Nephron (organoid): ENCODE measurements around the gene DNAAF3.
A peak's percentile ranks its signal among the peaks of the same experiment; 100 is the strongest.
"Not testable (repeated sequence)": the region's sequence is repeated elsewhere in the genome, so short reads cannot be mapped to it uniquely, and the experiment has no call there.

Experiments
- H3K27ac Mint-ChIP-seq, 3 experiments: 2 replicates each; pipeline ENCODE4 v1.8.0; 2020; ENCODE audit warnings: mixed read lengths in 3 of 3, mild to moderate bottlenecking in 2 of 3, moderate library complexity in 1 of 3
- H3K27me3 Mint-ChIP-seq: 2 replicates; pipeline ENCODE4 v1.8.0; 2021; ENCODE audit warnings: low read depth, mild to moderate bottlenecking, moderate library complexity, mixed read lengths
- H3K36me3 Mint-ChIP-seq: 2 replicates; pipeline ENCODE4 v1.8.0; 2020; ENCODE audit warnings: low read depth, mixed read lengths
- H3K4me1 Mint-ChIP-seq: 2 replicates; pipeline ENCODE4 v1.8.0; 2020; ENCODE audit warnings: mixed read lengths
- H3K4me3 Mint-ChIP-seq, 3 experiments: 2 replicates each; pipeline ENCODE4 v1.8.0; 2020; ENCODE audit warnings: mild to moderate bottlenecking in 3 of 3, mixed read lengths in 3 of 3, moderate library complexity in 2 of 3
- H3K9me3 Mint-ChIP-seq: 2 replicates; pipeline ENCODE4 v1.8.0; 2020; ENCODE audit warnings: mixed read lengths
- TF ChIP-seq, protein P1 (sequence below), 3 experiments: fragments of 200-600 bp; sonication (generic); IDR thresholded peaks; one replicate each; pipeline ENCODE4 v1.5.0; 2021; ENCODE audit warnings: antibody characterized with exemption in 3 of 3; ENCODE audit not compliant: unreplicated experiment in 3 of 3

Gene DNAAF3

DNA sequence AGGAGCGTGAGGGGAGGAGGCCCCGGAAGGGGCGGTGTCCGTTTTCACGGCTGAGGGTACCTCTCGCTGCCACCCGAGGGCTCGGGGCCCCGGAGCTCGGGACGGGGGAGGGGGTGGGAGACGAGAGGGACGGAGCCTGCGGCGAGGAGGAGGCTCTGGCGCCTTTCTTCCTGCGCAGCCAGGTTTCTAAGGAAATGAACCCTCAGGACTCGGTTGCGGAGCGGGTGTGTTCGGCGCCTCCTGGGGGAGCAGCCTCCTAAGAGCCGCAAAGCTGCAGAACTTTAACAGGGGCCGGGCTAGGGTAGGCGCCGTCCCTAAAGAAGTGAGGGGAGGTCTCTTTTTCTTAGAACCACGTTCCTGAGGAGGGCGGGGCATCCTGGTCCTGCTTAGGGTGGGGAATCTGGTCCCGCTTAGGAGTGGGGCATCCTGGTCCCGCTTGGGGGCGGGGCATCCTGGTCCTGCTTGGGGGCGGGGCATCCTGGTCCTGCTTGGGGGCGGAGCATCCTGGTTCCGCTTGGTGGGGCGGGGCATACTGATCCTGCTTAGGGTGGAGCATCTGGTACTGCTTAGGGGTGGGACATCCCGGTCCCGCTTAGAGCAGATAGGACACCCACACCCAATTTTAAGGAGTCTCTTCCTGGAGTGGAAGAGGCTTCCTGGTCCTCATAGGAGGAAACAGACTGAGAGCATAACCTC lies 7.4 kb upstream of the DNAAF3 start:
- Mint-ChIP-seq H3K27ac (no peak overlapping the region), H3K27me3 (peaks cover 100% of the 10 kb centered on the region), H3K4me1 (peaks cover 7% of the 10 kb centered on the region), H3K9me3 (peaks cover 5% of the 10 kb centered on the region), H3K36me3 (no peaks in the 10 kb centered on the region), H3K4me3 (peak overlapping the region; percentile 69 to 80 (median 74))
- TF ChIP-seq, protein P1, sequence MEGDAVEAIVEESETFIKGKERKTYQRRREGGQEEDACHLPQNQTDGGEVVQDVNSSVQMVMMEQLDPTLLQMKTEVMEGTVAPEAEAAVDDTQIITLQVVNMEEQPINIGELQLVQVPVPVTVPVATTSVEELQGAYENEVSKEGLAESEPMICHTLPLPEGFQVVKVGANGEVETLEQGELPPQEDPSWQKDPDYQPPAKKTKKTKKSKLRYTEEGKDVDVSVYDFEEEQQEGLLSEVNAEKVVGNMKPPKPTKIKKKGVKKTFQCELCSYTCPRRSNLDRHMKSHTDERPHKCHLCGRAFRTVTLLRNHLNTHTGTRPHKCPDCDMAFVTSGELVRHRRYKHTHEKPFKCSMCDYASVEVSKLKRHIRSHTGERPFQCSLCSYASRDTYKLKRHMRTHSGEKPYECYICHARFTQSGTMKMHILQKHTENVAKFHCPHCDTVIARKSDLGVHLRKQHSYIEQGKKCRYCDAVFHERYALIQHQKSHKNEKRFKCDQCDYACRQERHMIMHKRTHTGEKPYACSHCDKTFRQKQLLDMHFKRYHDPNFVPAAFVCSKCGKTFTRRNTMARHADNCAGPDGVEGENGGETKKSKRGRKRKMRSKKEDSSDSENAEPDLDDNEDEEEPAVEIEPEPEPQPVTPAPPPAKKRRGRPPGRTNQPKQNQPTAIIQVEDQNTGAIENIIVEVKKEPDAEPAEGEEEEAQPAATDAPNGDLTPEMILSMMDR (IDR thresholded peaks at IDR 0.05; ENCODE audit: unreplicated experiment in 3 of 3), result no peak

DNA sequence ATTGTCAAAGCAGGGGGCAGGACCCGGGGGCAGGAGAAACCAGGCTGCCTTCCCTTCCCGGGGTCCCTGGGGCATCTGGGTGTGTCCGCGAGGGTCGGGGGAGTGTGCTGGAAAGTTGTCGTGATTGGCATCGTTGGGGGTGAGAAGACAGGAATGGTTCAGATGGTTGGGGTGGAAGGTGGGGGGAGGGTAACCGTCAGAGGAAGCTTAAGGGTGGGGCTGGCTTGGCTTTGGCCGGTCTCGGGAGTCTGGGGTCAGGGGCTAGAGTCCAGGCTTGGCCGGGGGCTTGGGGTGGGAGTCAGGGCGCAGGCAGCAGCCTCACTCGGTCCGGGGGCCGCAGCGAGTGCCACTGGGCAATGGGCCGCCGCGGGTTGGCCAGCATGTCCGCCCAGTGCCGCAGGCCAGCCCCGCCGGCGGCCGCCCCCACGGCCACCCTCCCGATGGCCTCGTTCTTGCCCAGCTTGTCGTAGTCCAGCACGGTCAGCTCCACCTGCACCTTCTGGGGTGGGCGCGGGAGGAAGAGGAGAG lies 6.8 kb upstream of the DNAAF3 start:
- peaks cover 7% of the 10 kb centered on the region for H3K4me1 Mint-ChIP-seq
- H3K27ac Mint-ChIP-seq, result no peak overlapping the region
- TF ChIP-seq, protein P1 (IDR thresholded peaks at IDR 0.05; ENCODE audit: unreplicated experiment in 3 of 3), result no peak
- no peaks in the 10 kb centered on the region for H3K36me3 Mint-ChIP-seq
- H3K4me3 Mint-ChIP-seq, result peak overlapping the region; percentile 69 to 80 (median 74)
- H3K9me3 Mint-ChIP-seq, result peaks cover 5% of the 10 kb centered on the region
- peaks cover 95% of the 10 kb centered on the region for H3K27me3 Mint-ChIP-seq

DNA sequence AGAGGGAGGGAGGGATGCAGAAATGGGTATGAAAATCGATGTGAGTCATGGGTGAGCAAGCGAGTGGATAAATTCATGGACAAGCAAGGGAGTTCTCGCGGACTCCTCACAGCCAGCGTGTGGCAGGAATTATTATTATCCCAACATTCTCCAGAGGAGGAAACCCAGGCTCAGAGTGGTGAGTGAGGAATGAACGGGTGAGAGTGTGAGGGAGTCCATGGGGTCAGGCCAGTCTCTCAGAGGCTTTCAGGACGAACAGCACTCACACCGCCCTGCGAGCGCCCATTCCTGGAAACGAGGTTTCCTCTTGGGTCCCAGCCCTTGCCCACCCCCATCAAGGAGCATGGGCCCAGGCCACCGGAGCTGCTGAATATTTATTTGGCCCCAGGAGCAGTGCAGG lies 6.3 kb upstream of the DNAAF3 start:
- H3K27ac Mint-ChIP-seq, result no peak overlapping the region
- no peaks in the 10 kb centered on the region for H3K36me3 Mint-ChIP-seq
- peaks cover 5% of the 10 kb centered on the region for H3K9me3 Mint-ChIP-seq
- TF ChIP-seq, protein P1 (IDR thresholded peaks at IDR 0.05; ENCODE audit: unreplicated experiment in 3 of 3), result no peak
- peak overlapping the region; percentile 66 to 80 (median 68) for H3K4me3 Mint-ChIP-seq
- H3K27me3 Mint-ChIP-seq, result peaks cover 93% of the 10 kb centered on the region
- H3K4me1 Mint-ChIP-seq, result peaks cover 7% of the 10 kb centered on the region

DNA sequence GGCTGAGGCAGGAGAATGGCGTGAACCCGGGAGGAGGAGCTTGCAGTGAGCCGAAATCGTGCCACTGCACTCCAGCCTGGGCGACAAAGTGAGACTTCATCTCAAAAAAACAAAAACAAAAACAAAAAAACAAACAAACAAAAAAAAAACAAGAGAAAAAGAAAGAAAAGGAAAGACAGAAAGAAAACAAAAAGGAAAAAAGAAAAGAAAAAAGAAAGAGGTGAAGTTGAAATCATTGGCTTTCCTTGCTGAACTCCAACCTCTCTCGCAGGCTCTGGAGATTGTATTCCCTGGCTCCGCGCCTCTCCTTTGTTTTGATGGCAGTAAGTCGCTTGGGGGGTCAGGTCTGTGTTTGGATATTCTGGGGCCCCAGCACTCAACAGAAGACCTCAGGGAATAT lies 5.9 kb upstream of the DNAAF3 start:
- H3K9me3 Mint-ChIP-seq, H3K27ac Mint-ChIP-seq, H3K4me1 Mint-ChIP-seq, H3K36me3 Mint-ChIP-seq: not testable (repeated sequence)
- Mint-ChIP-seq H3K4me3 (peak overlapping the region; percentile 66 to 80 (median 68)), H3K27me3 (peaks cover 93% of the 10 kb centered on the region)

DNA sequence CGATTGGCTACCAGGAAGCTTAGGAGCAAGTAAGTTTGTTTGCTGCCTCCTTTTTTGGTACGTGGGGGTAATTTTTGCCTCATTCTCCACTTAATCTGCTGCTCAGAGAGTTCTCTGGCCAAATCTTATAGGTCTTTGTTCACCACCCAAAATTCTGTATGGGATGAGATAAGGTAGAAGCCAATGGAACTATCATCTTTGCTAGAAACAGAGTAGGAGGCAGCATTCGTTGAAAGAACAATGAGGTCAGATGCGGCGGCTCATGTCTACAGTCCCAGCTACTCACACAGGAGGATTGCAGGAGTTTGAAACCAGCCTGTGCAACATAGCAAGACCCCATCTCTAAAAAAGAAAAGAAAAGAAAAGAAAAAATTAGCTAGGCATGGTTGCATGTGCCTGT lies 5.0 kb upstream of the DNAAF3 start:
- Mint-ChIP-seq H3K4me3 (peak overlapping the region; percentile 11 to 80 (median 48)), H3K36me3 (no peaks in the 10 kb centered on the region), H3K9me3 (peaks cover 3% of the 10 kb centered on the region), H3K27me3 (peaks cover 93% of the 10 kb centered on the region), H3K27ac (no peak overlapping the region), H3K4me1 (peaks cover 7% of the 10 kb centered on the region)
- TF ChIP-seq, protein P1 (IDR thresholded peaks at IDR 0.05; ENCODE audit: unreplicated experiment in 3 of 3), result no peak

DNA sequence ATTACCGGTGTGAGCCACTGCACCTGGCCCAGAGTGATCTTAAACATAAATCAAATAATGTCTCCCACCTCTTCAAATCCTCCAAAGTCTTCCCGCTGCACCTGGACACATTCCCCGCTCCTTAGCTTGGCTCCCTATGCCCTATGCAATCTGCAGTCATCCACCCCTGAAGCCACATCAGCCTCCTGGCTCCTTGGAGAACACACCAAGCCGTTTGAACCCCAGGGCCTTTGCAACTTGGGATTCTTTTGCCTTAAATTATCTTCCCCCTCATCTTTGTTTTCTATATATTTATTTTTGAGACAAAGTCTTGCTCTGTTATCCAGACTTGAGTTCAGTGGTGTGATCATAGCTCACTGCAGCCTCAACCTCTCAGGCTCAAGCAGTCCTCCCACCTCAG lies 2.7 kb upstream of the DNAAF3 start:
- Mint-ChIP-seq H3K36me3 (no peaks in the 10 kb centered on the region), H3K27ac (no peak overlapping the region), H3K4me1 (peaks cover 7% of the 10 kb centered on the region), H3K27me3 (peaks cover 85% of the 10 kb centered on the region), H3K9me3 (peaks cover 3% of the 10 kb centered on the region), H3K4me3 (peak overlapping the region; percentile 3 to 56 (median 40))
- TF ChIP-seq, protein P1 (IDR thresholded peaks at IDR 0.05; ENCODE audit: unreplicated experiment in 3 of 3), result no peak
